DOHH2 (cell line): ENCODE measurements around the gene AQP5.

Experiments
- EZH2phosphoT487 ChIP-seq: fragments of 200-600 bp; sonication (generic); IDR thresholded peaks from 2 replicates; pipeline ENCODE4 v1.6.1; 2017; ENCODE audit warnings: borderline replicate concordance, mild to moderate bottlenecking, antibody characterized with exemption, low read length, moderate library complexity, mixed read lengths
- TF ChIP-seq, protein P1 (sequence below): fragments of 200-600 bp; sonication (generic); IDR thresholded peaks from one replicate; pipeline ENCODE4 v1.5.1; 2014; ENCODE audit warnings: antibody characterized with exemption, mild to moderate bottlenecking, low read depth, low read length; ENCODE audit not compliant: poor library complexity, severe bottlenecking

DNA sequence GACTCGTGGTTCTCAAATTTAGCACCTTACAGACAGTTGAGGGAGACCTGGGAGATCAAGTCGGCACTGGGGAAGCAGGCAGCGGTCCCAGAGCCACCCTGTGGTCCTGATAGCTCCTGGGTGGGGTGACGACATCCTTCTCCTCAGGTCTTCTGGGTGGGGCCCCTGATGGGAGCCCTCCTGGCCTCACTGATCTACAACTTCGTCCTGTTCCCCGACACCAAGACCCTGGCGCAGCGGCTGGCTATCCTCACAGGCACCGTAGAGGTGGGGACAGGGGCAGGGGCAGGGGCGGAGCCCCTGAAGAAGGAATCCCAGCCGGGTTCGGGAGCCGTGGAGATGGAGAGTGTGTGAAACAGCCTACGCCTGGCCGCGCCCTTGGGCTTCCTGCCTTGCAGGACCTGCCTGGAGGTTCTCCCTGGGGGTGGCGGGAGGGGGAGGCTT, 13.7 kb downstream of the AQP5 start:
- TF ChIP-seq, protein P1, sequence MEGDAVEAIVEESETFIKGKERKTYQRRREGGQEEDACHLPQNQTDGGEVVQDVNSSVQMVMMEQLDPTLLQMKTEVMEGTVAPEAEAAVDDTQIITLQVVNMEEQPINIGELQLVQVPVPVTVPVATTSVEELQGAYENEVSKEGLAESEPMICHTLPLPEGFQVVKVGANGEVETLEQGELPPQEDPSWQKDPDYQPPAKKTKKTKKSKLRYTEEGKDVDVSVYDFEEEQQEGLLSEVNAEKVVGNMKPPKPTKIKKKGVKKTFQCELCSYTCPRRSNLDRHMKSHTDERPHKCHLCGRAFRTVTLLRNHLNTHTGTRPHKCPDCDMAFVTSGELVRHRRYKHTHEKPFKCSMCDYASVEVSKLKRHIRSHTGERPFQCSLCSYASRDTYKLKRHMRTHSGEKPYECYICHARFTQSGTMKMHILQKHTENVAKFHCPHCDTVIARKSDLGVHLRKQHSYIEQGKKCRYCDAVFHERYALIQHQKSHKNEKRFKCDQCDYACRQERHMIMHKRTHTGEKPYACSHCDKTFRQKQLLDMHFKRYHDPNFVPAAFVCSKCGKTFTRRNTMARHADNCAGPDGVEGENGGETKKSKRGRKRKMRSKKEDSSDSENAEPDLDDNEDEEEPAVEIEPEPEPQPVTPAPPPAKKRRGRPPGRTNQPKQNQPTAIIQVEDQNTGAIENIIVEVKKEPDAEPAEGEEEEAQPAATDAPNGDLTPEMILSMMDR = no peak
- no peak for TF ChIP-seq EZH2phosphoT487
